Measurements from ENCODE around the gene ATG7. TPM values are rescaled to one million over a fixed set of nuclear protein-coding genes. Genes with fewer than 3 reads are reported as not detected.
"Not testable (repeated sequence)": the region's sequence is repeated elsewhere in the genome, so short reads cannot be mapped to it uniquely, and the experiment has no call there.

ATG7 gene
- total RNA-seq, 1 experiment from 2014 or later, result 25.7 TPM

- Histone ChIP-seq H3K4me1 (no peaks in the 10 kb centered on the region), H3K27ac (no peak overlapping the region), H3K27me3 (no peaks in the 10 kb centered on the region), H3K36me3 (no peaks in the 10 kb centered on the region; the same call in 1 of the 2 replicates), H3K9me3 (replicated peaks) (no peaks in the 10 kb centered on the region), H3K4me3 (no peak overlapping the region)
- no peak for DNase-seq
Measured at GRCh38 chr3:11339541-11339940, 67.3 kb downstream of the ATG7 start.

GRCh38 chr3:11346416-11346815 is 74.2 kb downstream of the ATG7 start:
- Histone ChIP-seq H3K4me3 (no peak overlapping the region), H3K27ac (no peak overlapping the region), H3K36me3 (no peaks in the 10 kb centered on the region; the same call in 1 of the 2 replicates), H3K9me3 (replicated peaks) (no peaks in the 10 kb centered on the region), H3K27me3 (no peaks in the 10 kb centered on the region), H3K4me1 (no peaks in the 10 kb centered on the region)
- no peak for DNase-seq

GRCh38 chr3:11348877-11349276 is 76.7 kb downstream of the ATG7 start:
- not testable (repeated sequence) for H3K4me1 ChIP-seq; H3K27me3 ChIP-seq; H3K4me3 ChIP-seq; H3K9me3 ChIP-seq (replicated peaks); H3K36me3 ChIP-seq; H3K27ac ChIP-seq; DNase-seq

DNA sequence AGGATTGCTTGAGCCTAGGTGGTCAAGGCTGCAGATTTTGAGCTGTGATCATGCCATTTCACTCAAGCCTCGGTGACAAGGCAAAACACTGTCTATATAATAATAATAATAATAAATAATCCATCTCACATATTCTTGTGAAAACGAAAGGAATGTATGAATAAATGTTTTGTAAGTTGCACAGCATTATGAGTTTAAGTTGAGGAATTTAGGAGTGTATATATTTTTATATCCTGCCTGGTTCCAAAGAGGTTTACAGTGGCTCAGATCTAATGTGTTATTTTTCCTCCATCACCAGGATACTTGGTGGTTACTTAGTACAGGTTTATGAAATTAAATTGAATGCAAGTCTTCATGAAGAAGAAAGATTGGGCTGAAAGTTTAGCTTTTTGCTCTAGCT is 77.2 kb downstream of the ATG7 start:
- Histone ChIP-seq H3K9me3 (replicated peaks) (no peaks in the 10 kb centered on the region), H3K36me3 (peaks cover 4% of the 10 kb centered on the region), H3K27me3 (no peaks in the 10 kb centered on the region), H3K4me1 (no peaks in the 10 kb centered on the region), H3K27ac (no peak overlapping the region), H3K4me3 (no peak overlapping the region)
- DNase-seq, result no peak

DNA sequence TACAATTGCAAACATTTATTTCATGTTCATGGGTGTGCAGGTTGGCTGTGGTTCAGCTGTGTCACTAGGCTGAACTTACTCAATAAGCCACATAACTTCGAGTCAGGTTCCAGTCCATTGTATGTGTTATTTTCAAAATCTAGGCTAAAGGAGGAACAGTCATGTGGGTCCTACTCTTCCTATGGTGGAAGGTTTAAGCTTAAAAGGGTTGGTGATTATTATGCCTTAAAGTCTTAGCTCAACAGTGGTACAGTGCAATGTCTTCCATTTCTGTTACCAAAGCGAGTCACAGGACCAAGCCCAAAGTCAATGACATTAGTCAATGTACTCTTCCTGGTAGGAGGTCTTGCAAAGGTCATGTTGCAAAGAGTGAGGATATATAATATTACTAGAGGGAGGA is 78.2 kb downstream of the ATG7 start:
- Histone ChIP-seq H3K27me3 (no peaks in the 10 kb centered on the region), H3K4me3 (no peak overlapping the region), H3K9me3 (replicated peaks) (no peaks in the 10 kb centered on the region), H3K4me1 (no peaks in the 10 kb centered on the region), H3K27ac (no peak overlapping the region), H3K36me3 (peaks cover 4% of the 10 kb centered on the region)
- no peak for DNase-seq

- Histone ChIP-seq H3K27ac (no peak overlapping the region), H3K36me3 (peaks cover 4% of the 10 kb centered on the region), H3K27me3 (no peaks in the 10 kb centered on the region), H3K9me3 (replicated peaks) (no peaks in the 10 kb centered on the region), H3K4me1 (no peaks in the 10 kb centered on the region), H3K4me3 (no peak overlapping the region)
- no peak for DNase-seq
Measured at GRCh38 chr3:11351451-11351850, 79.3 kb downstream of the ATG7 start.

DNA sequence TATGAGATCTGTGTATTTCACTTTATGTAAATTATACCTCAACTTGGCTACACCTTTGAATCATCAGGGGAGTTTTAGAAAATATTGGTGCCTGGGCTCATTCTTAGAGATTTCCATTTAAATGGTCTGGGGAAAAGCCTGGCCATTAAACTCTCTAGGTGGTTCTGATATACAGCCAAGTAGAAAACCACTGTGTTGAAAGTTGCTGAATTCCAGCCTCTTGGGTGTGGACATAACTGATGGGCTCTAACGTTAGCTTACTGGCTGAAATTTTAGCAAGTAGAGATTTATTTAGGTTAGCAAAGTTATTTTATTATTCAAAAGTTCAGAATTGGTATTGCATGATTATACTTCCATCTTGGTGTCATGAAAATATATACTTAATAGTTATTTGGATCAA is 84.1 kb downstream of the ATG7 start:
- Histone ChIP-seq H3K27ac (no peak overlapping the region), H3K4me3 (no peak overlapping the region), H3K27me3 (no peaks in the 10 kb centered on the region), H3K36me3 (peaks cover 4% of the 10 kb centered on the region), H3K4me1 (no peaks in the 10 kb centered on the region), H3K9me3 (replicated peaks) (no peaks in the 10 kb centered on the region)
- DNase-seq, result no peak

GRCh38 chr3:11362600-11362999 is 90.4 kb downstream of the ATG7 start:
- Histone ChIP-seq H3K9me3 (replicated peaks) (no peaks in the 10 kb centered on the region), H3K36me3 (peaks cover 7% of the 10 kb centered on the region; the same call in 1 of the 2 replicates), H3K4me1 (peaks cover 3% of the 10 kb centered on the region; the same call in 1 of the 2 replicates), H3K27me3 (no peaks in the 10 kb centered on the region), H3K27ac (no peak overlapping the region), H3K4me3 (no peak overlapping the region)
- DNase-seq, result no peak

- peaks cover 3% of the 10 kb centered on the region; the same call in 1 of the 2 replicates for H3K4me1 ChIP-seq
- H3K27ac ChIP-seq, result no peak overlapping the region
- no peak for DNase-seq
- H3K27me3 ChIP-seq, result no peaks in the 10 kb centered on the region
- peaks cover 7% of the 10 kb centered on the region; the same call in 1 of the 2 replicates for H3K36me3 ChIP-seq
- no peaks in the 10 kb centered on the region for H3K9me3 ChIP-seq (replicated peaks)
- no peak overlapping the region for H3K4me3 ChIP-seq
Measured at GRCh38 chr3:11363715-11364114, 91.5 kb downstream of the ATG7 start.

- peaks cover 3% of the 10 kb centered on the region; the same call in 1 of the 2 replicates for H3K4me1 ChIP-seq
- H3K27ac ChIP-seq, result no peak overlapping the region
- no peaks in the 10 kb centered on the region for H3K9me3 ChIP-seq (replicated peaks)
- DNase-seq, result no peak
- peaks cover 7% of the 10 kb centered on the region; the same call in 1 of the 2 replicates for H3K36me3 ChIP-seq
- no peak overlapping the region for H3K4me3 ChIP-seq
- H3K27me3 ChIP-seq, result no peaks in the 10 kb centered on the region
Measured at GRCh38 chr3:11364181-11364580, 92.0 kb downstream of the ATG7 start.

DNA sequence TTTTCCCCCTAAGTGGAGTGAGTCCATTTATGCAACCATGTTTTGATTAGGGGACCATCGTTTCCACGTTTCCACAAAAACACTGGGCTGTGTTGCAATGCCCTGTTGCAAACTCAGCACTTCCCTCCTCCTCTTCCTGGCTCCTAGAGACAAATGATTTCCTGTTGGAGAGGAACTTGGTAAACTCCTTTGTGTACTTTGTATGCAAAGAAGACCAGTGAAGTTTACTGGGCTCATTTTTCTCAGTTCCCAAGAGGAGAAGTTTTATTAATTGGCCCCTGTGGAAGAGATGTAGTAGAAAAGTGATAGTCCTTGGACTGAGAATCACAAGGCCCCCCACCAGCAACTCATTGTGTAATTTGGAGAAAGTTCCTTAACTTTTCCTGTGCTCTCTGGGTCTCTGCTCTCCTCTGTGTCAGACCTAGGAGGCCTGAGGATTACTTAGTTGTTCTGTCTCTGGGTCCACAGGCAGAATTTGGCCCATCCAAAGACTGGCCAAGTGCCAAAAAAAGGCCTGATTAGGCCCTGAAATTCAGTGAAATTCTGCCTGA is 95.0 kb downstream of the ATG7 start:
- no peak for DNase-seq
- no peak overlapping the region for H3K27ac ChIP-seq
- no peaks in the 10 kb centered on the region for H3K9me3 ChIP-seq (replicated peaks)
- no peaks in the 10 kb centered on the region for H3K27me3 ChIP-seq
- no peak overlapping the region for H3K4me3 ChIP-seq
- H3K36me3 ChIP-seq, result peaks cover 7% of the 10 kb centered on the region; the same call in 1 of the 2 replicates
- H3K4me1 ChIP-seq, result peaks cover 25% of the 10 kb centered on the region

- peaks cover 11% of the 10 kb centered on the region for H3K36me3 ChIP-seq
- H3K4me3 ChIP-seq, result no peak overlapping the region
- H3K27me3 ChIP-seq, result no peaks in the 10 kb centered on the region
- peak overlapping the region; percentile 86; the same call in 1 of the 2 replicates for H3K27ac ChIP-seq
- peak in 1 of 2 experiments; percentile 46 for DNase-seq
- H3K4me1 ChIP-seq, result peaks cover 45% of the 10 kb centered on the region
- H3K9me3 ChIP-seq (replicated peaks), result no peaks in the 10 kb centered on the region
Measured at GRCh38 chr3:11370191-11370590, 98.0 kb downstream of the ATG7 start.

GRCh38 chr3:11370966-11371365 is 98.8 kb downstream of the ATG7 start:
- no peaks in the 10 kb centered on the region for H3K9me3 ChIP-seq (replicated peaks)
- H3K27ac ChIP-seq, result peak overlapping the region; percentile 86
- peaks cover 48% of the 10 kb centered on the region for H3K4me1 ChIP-seq
- H3K36me3 ChIP-seq, result peaks cover 11% of the 10 kb centered on the region
- no peaks in the 10 kb centered on the region for H3K27me3 ChIP-seq
- no peak overlapping the region for H3K4me3 ChIP-seq
- DNase-seq, result peak; percentile 18 to 71

GRCh38 chr3:11371747-11372146 is 99.5 kb downstream of the ATG7 start:
- DNase-seq, result peak; percentile 76 to 88
- Histone ChIP-seq H3K27ac (peak overlapping the region; percentile 86), H3K9me3 (replicated peaks) (no peaks in the 10 kb centered on the region), H3K36me3 (peaks cover 6% of the 10 kb centered on the region; the same call in 1 of the 2 replicates), H3K4me3 (no peak overlapping the region), H3K4me1 (peaks cover 45% of the 10 kb centered on the region), H3K27me3 (no peaks in the 10 kb centered on the region)

- H3K4me3 ChIP-seq, result no peak overlapping the region
- no peaks in the 10 kb centered on the region for H3K9me3 ChIP-seq (replicated peaks)
- H3K27ac ChIP-seq, result no peak overlapping the region
- peaks cover 45% of the 10 kb centered on the region for H3K4me1 ChIP-seq
- peaks cover 6% of the 10 kb centered on the region; the same call in 1 of the 2 replicates for H3K36me3 ChIP-seq
- H3K27me3 ChIP-seq, result no peaks in the 10 kb centered on the region
- DNase-seq, result no peak
Measured at GRCh38 chr3:11373235-11373634, 101.0 kb downstream of the ATG7 start.

DNA sequence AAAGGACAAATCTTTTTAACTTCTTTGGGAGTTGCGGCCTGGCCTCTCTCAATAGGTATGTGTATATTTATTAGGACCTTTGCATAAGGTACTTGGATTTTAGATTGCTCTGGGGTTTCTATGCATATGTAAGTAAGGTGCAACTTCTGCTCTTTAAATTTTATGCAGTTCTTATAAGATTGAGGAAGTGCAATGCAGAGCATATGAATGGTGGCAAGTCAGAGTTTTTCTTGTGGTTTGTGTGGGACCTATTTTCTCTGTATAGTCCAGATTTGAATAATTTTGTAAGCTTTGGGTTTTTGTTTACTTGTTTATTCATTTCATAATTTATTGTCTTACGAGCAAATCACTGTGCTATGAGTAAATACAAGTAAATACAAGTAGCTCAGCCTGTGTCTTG is 101.5 kb downstream of the ATG7 start:
- no peaks in the 10 kb centered on the region for H3K9me3 ChIP-seq (replicated peaks)
- peaks cover 45% of the 10 kb centered on the region for H3K4me1 ChIP-seq
- H3K4me3 ChIP-seq, result no peak overlapping the region
- no peak for DNase-seq
- peaks cover 6% of the 10 kb centered on the region; the same call in 1 of the 2 replicates for H3K36me3 ChIP-seq
- no peaks in the 10 kb centered on the region for H3K27me3 ChIP-seq
- no peak overlapping the region for H3K27ac ChIP-seq
